Neutrophil (primary cell): ENCODE measurements around the gene PDE11A.

Experiments used
- H3K27ac ChIP-seq: fragments of 200-600 bp; sonication (generic); 2 replicates; pipeline ENCODE4 v1.5.1; 2016; ENCODE audit warnings: mild to moderate bottlenecking, moderate library complexity
- H3K27me3 ChIP-seq: fragments of 200-600 bp; sonication (generic); 2 replicates; pipeline ENCODE4 v1.6.0; 2016; ENCODE audit warnings: mild to moderate bottlenecking
- H3K36me3 ChIP-seq: fragments of 200-600 bp; sonication (generic); 2 replicates; pipeline ENCODE4 v1.5.1; 2017
- H3K4me1 ChIP-seq, 2 experiments: fragments of 200-600 bp in 1 of 2; sonication (generic) in 1 of 2; 1 replicate in 1 of 2; 2 replicates in 1 of 2; pipeline versions ENCODE4 v1.5.1 to v1.6.1; 2013 to 2016; ENCODE audit warnings: low read depth in 1 of 2, low read length in 1 of 2, mild to moderate bottlenecking in 1 of 2, moderate library complexity in 1 of 2; ENCODE audit not compliant: control insufficient read depth in 1 of 2, insufficient read depth in 1 of 2
- H3K4me3 ChIP-seq, 2 experiments: fragments of 200-600 bp in 1 of 2; sonication (generic) in 1 of 2; 1 replicate in 1 of 2; 2 replicates in 1 of 2; pipeline ENCODE4 v1.5.1; 2013 to 2016; ENCODE audit warnings: low read depth in 1 of 2, low read length in 1 of 2, mild to moderate bottlenecking in 1 of 2, moderate library complexity in 1 of 2
- H3K9me3 ChIP-seq: fragments of 200-600 bp; sonication (generic); 2 replicates; pipeline ENCODE4 v1.5.1; 2016
- TF ChIP-seq, protein P1 (sequence below): fragments of 200-600 bp; sonication (generic); IDR thresholded peaks from 2 replicates; pipeline ENCODE4 v1.5.1; 2016; ENCODE audit warnings: antibody characterized with exemption

PDE11A gene

DNA sequence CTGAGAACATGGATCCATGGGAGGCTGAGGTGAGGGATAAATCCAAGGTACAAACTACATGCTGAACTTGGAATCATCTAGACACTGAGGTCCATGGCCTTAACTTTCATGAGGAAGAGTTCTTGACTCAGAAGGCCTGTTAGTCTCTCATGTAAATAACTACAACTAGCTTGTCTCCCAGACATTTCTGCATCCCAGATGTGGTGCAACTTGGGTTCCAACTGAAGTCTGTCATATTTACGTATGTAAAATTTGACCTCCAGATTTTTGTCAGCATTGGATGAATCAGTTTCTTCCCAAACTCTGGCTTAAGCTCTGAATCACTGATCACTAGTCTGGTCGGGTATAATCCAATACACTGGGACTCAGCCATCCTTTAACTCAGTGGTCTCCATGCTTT lies 306.9 kb downstream of the PDE11A start:
- H3K27ac ChIP-seq, result no peak overlapping the region

DNA sequence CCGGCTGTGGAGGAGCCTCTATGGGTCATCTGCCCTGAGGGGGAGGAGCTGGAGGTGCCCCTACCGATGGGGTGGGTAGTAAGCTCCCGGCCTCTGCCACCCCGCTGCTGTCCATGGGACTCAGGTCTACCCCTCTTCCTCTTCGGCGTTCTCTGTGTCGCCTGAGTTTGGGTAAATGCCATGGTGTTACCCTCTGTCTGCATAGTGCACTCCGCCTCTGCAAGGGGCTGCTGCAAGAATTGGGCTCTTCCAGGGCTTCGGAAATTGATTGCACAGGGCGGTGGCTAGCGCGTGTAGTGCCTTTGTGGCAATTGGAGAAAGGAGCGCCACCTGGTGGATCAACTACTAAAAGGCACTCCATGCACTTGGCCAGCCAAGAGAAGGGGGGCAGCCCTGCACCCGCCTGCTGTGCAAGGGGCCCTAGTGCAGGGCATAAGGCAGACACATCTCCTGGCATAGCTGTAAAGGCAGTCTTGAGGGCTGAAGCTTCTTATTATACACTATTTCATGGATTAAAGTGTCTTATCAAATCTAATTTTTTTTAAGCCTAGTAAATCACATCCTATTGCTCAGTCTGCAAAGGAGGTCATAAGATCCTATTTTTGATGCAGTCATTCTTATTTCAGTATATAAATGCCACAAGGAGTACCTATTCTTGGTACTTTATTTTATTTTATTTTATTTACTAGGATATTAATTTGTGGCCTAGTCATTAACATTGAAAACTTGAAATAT lies 308.9 kb downstream of the PDE11A start:
- H3K4me1 ChIP-seq, result no peaks in the 10 kb centered on the region
- peaks cover 23% of the 10 kb centered on the region for H3K27me3 ChIP-seq
- H3K4me3 ChIP-seq, result no peak overlapping the region
- H3K36me3 ChIP-seq, result no peaks in the 10 kb centered on the region
- TF ChIP-seq, protein P1, sequence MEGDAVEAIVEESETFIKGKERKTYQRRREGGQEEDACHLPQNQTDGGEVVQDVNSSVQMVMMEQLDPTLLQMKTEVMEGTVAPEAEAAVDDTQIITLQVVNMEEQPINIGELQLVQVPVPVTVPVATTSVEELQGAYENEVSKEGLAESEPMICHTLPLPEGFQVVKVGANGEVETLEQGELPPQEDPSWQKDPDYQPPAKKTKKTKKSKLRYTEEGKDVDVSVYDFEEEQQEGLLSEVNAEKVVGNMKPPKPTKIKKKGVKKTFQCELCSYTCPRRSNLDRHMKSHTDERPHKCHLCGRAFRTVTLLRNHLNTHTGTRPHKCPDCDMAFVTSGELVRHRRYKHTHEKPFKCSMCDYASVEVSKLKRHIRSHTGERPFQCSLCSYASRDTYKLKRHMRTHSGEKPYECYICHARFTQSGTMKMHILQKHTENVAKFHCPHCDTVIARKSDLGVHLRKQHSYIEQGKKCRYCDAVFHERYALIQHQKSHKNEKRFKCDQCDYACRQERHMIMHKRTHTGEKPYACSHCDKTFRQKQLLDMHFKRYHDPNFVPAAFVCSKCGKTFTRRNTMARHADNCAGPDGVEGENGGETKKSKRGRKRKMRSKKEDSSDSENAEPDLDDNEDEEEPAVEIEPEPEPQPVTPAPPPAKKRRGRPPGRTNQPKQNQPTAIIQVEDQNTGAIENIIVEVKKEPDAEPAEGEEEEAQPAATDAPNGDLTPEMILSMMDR, result peak; percentile 64
- H3K27ac ChIP-seq, result no peak overlapping the region
- no peaks in the 10 kb centered on the region for H3K9me3 ChIP-seq

More for the DNA sequence above, 306.9 kb downstream of the PDE11A start:
- TF ChIP-seq, protein P1, result no peak
- no peak overlapping the region for H3K4me3 ChIP-seq
- H3K4me1 ChIP-seq, result no peaks in the 10 kb centered on the region
- no peaks in the 10 kb centered on the region for H3K36me3 ChIP-seq
- peaks cover 13% of the 10 kb centered on the region for H3K27me3 ChIP-seq
- no peaks in the 10 kb centered on the region for H3K9me3 ChIP-seq

DNA sequence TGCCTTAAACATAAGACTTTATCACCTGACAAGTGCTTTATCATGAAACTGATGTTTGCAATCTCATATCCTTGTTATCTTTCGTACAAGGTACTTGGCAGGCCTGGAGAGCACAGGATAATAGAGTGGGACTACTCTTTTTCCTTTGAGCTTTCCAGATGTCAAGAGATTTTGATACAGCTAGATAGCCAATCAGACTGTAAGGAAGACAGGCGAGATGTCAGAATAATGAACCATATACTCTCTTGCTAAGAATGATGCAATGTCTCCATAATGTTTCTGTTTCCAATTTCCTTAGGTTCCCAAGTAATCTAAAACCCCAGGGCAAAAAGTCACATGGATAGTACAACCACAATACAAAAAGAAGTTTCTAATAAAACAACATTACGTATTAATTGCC lies 313.1 kb downstream of the PDE11A start:
- Histone ChIP-seq H3K36me3 (no peaks in the 10 kb centered on the region), H3K27me3 (peaks cover 23% of the 10 kb centered on the region), H3K4me3 (no peak overlapping the region), H3K4me1 (no peaks in the 10 kb centered on the region), H3K9me3 (no peaks in the 10 kb centered on the region), H3K27ac (no peak overlapping the region)
- TF ChIP-seq, protein P1, result no peak

DNA sequence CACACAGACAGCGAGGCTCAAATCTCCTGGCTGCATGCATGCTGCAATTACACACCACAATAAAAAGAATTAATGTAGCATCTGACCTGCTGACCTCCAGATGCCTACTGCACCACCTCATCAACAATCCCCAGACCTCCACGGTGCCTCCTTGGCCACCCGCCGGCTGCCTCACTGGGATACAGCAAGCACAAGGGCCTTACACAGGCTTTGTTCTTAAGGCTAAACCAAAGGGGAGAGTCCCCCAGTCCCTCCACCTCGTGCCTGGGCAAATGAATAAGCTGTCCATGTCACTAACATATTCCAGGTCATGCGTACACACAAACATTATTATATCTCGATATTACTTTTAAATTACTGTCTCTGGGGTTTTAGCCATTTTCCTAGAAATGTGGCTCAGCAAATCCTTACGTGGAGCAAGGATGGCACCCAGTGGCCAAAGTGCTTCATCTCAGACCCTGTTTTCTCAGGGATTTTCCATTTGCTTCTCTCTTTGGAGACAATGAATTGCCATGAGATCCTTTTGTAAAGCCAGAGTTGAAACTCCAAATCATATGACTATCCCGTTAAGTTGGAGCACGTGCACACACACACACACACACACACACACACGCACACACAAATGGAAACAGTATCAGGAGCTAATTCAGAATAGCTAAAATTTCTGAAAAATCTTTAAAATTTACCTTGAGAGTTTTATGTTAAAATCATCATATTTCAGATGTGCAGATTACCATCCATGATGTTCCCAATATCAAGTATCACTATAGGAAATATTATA lies 313.8 kb downstream of the PDE11A start:
- no peaks in the 10 kb centered on the region for H3K9me3 ChIP-seq
- TF ChIP-seq, protein P1, result no peak
- H3K27me3 ChIP-seq, result peaks cover 23% of the 10 kb centered on the region
- H3K4me1 ChIP-seq, result no peaks in the 10 kb centered on the region
- no peaks in the 10 kb centered on the region for H3K36me3 ChIP-seq
- no peak overlapping the region for H3K4me3 ChIP-seq
- H3K27ac ChIP-seq, result no peak overlapping the region

DNA sequence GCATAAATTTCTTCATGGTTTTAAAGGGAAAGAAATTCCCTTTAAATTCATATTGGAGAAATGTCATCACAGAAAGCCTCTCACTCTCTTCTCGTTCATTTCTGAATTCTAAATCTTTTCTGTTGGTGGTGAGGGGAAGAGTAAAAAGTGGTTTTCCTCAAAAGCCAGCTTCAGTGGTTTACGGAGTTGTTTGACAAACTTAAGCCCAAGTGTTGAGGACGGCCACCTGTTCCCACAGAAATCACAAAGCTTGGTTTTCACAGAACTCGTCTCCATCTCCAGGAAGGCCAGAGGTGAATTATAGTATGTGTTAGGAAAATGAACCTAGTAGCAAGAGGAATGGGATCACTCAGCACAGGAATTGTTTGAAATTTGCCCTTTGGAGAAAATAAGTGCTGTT lies 316.2 kb downstream of the PDE11A start:
- TF ChIP-seq, protein P1, result no peak
- H3K36me3 ChIP-seq, result no peaks in the 10 kb centered on the region
- H3K4me3 ChIP-seq, result no peak overlapping the region
- no peaks in the 10 kb centered on the region for H3K4me1 ChIP-seq
- H3K27me3 ChIP-seq, result peaks cover 13% of the 10 kb centered on the region
- no peak overlapping the region for H3K27ac ChIP-seq
- H3K9me3 ChIP-seq, result no peaks in the 10 kb centered on the region
